Skeletal muscle cell (primary cell): ENCODE measurements around the gene DOCK8.

Experiments
- DNase-seq: peaks from one replicate; pipeline ENCODE4 v3.0.0-alpha.2; 2010; ENCODE audit warnings: low read depth
- H3K4me3 ChIP-seq: 2 replicates; pipeline ENCODE4 v1.5.1; 2011; ENCODE audit warnings: low read depth, mild to moderate bottlenecking, control low read depth, low read length, moderate library complexity

DOCK8 gene

GRCh38 chr9:264231-264630 lies 49.6 kb downstream of the DOCK8 start:
- no peak overlapping the region for H3K4me3 ChIP-seq
- no peak for DNase-seq

- no peak for DNase-seq
- no peak overlapping the region for H3K4me3 ChIP-seq
Observed at GRCh38 chr9:265209-265870, 50.7 kb downstream of the DOCK8 start.

GRCh38 chr9:266228-266627 lies 51.6 kb downstream of the DOCK8 start:
- no peak overlapping the region for H3K4me3 ChIP-seq
- DNase-seq, result no peak

- no peak overlapping the region for H3K4me3 ChIP-seq
- no peak for DNase-seq
Observed at GRCh38 chr9:268616-269015, 54.0 kb downstream of the DOCK8 start.

- H3K4me3 ChIP-seq, result no peak overlapping the region
- DNase-seq, result no peak
Observed at GRCh38 chr9:269081-269711, 54.5 kb downstream of the DOCK8 start.

GRCh38 chr9:270657-271237 lies 56.1 kb downstream of the DOCK8 start:
- H3K4me3 ChIP-seq, result no peak overlapping the region
- DNase-seq, result no peak

- H3K4me3 ChIP-seq, result no peak overlapping the region
- no peak for DNase-seq
Observed at GRCh38 chr9:272251-273213, 57.9 kb downstream of the DOCK8 start.

GRCh38 chr9:274406-274805 lies 59.7 kb downstream of the DOCK8 start:
- DNase-seq, result no peak
- no peak overlapping the region for H3K4me3 ChIP-seq

GRCh38 chr9:277601-278295 lies 63.1 kb downstream of the DOCK8 start:
- H3K4me3 ChIP-seq, result no peak overlapping the region
- DNase-seq, result no peak

- H3K4me3 ChIP-seq, result no peak overlapping the region
- no peak for DNase-seq
Observed at GRCh38 chr9:278651-279050, 64.0 kb downstream of the DOCK8 start.

- H3K4me3 ChIP-seq, result no peak overlapping the region
- no peak for DNase-seq
Observed at GRCh38 chr9:279674-280073, 65.0 kb downstream of the DOCK8 start.

- no peak overlapping the region for H3K4me3 ChIP-seq
- no peak for DNase-seq
Observed at GRCh38 chr9:281741-282645, 67.3 kb downstream of the DOCK8 start.

GRCh38 chr9:286071-286740 lies 71.5 kb downstream of the DOCK8 start:
- no peak for DNase-seq
- no peak overlapping the region for H3K4me3 ChIP-seq

GRCh38 chr9:289121-289520 lies 74.5 kb downstream of the DOCK8 start:
- DNase-seq, result no peak
- no peak overlapping the region for H3K4me3 ChIP-seq

GRCh38 chr9:292915-293314 lies 78.2 kb downstream of the DOCK8 start:
- no peak overlapping the region for H3K4me3 ChIP-seq
- DNase-seq, result no peak

- no peak for DNase-seq
- no peak overlapping the region for H3K4me3 ChIP-seq
Observed at GRCh38 chr9:295576-295975, 80.9 kb downstream of the DOCK8 start.

GRCh38 chr9:296411-296810 lies 81.7 kb downstream of the DOCK8 start:
- no peak for DNase-seq
- no peak overlapping the region for H3K4me3 ChIP-seq
